GM12878 (cell line): ENCODE data around the gene PITPNM3. TPM values are rescaled to one million over a fixed set of nuclear protein-coding genes. Genes with fewer than 3 reads are reported as not detected.
A peak's percentile ranks its signal among the peaks of the same experiment; 100 is the strongest.

ENCODE experiments used
- ATAC-seq: fragments of 200-7000 bp; cut with Tn5 transposase; 3 replicates; pipeline ENCODE4 v1.9.1; 2020; ENCODE audit warnings: mild to moderate bottlenecking, moderate library complexity
- BruUV-seq: library from RNA; stranded (reverse); fragments of 400-500 nt; replicated peaks from 2 replicates; lab custom pipeline; 2021; lab: Mats Ljungman, UMichigan
- CTCF ChIA-PET: fragments of 300-600 bp; sonication (Branson Sonifier 250); formaldehyde crosslinking; extraction: SDS; loops from one replicate; lab custom pipeline; 2021; ENCODE audit warnings: inconsistent platforms; lab: Yijun Ruan, JAX
- POLR2A ChIA-PET: fragments of 350-600 bp; formaldehyde crosslinking; extraction: SDS; loops from one replicate; lab custom pipeline; 2021; ENCODE audit warnings: inconsistent platforms; lab: Charles Lee
- RAD21 ChIA-PET: fragments of 300-600 bp; sonication (Branson Sonifier 250); formaldehyde crosslinking; loops from one replicate; lab custom pipeline; 2023; ENCODE audit warnings: antibody characterized with exemption; ENCODE audit not compliant: unreplicated experiment; lab: Charles Lee
- SMC1A ChIA-PET: fragments of 300-600 bp; sonication (Branson Sonifier 250); formaldehyde crosslinking; loops from one replicate; lab custom pipeline; 2023; ENCODE audit not compliant: unreplicated experiment, uncharacterized antibody; lab: Charles Lee
- DNase-seq: peaks from one replicate; pipeline ENCODE4 v3.0.0-alpha.2; 2011; ENCODE audit warnings: low read depth, low spot score
- FAIRE-seq: peaks from 3 replicates; lab custom pipeline; 2011; peaks lifted over from hg19 to GRCh38; lab: Jason Lieb, UNC
- H2AFZ ChIP-seq: 2 replicates; pipeline ENCODE4 v1.6.0; 2011; ENCODE audit warnings: low read depth, low read length, control low read depth; ENCODE audit not compliant: control insufficient read depth
- H3K27ac ChIP-seq: 2 replicates; pipeline ENCODE4 v1.5.1; 2011; ENCODE audit warnings: control low read depth; ENCODE audit not compliant: control insufficient read depth, insufficient read depth
- H3K27me3 ChIP-seq, 2 experiments: replicated peaks in 1 of 2; 2 replicates each; pipeline versions ENCODE4 v1.6.0 to v1.6.1; 2011; ENCODE audit warnings: low read length in 1 of 2; ENCODE audit not compliant: control insufficient read depth in 2 of 2, insufficient read depth in 2 of 2
- H3K36me3 ChIP-seq, 2 experiments: 2 replicates each; pipeline ENCODE4 v1.5.1; 2011; ENCODE audit warnings: low read length in 1 of 2; ENCODE audit not compliant: control insufficient read depth in 2 of 2, insufficient read depth in 2 of 2
- H3K4me1 ChIP-seq: 2 replicates; pipeline ENCODE4 v1.6.1; 2011; ENCODE audit warnings: mild to moderate bottlenecking, low read length, moderate library complexity, mixed read lengths; ENCODE audit not compliant: control insufficient read depth, insufficient read depth
- H3K4me2 ChIP-seq: 2 replicates; pipeline ENCODE4 v1.6.0; 2011; ENCODE audit warnings: control low read depth; ENCODE audit not compliant: control insufficient read depth, insufficient read depth
- H3K4me3 ChIP-seq: fragments of 200-600 bp; sonication (generic); 2 replicates; pipeline ENCODE4 v1.5.1; 2016
- H3K79me2 ChIP-seq: 2 replicates; pipeline ENCODE4 v1.6.0; 2011; ENCODE audit warnings: low read length; ENCODE audit not compliant: control insufficient read depth, insufficient read depth
- H3K9ac ChIP-seq: 2 replicates; pipeline ENCODE4 v1.8.0; 2011; ENCODE audit warnings: low read length, control low read depth, mixed read lengths; ENCODE audit not compliant: control insufficient read depth, insufficient read depth
- H3K9me3 ChIP-seq: replicated peaks from 3 replicates; pipeline ENCODE4 v1.5.1; 2011; ENCODE audit warnings: mild to moderate bottlenecking, low read length; ENCODE audit not compliant: control insufficient read depth, insufficient read depth
- H4K20me1 ChIP-seq: 2 replicates; pipeline ENCODE4 v1.6.0; 2011; ENCODE audit not compliant: control insufficient read depth, insufficient read depth
- RUNX3 ChIP-seq: IDR thresholded peaks from 2 replicates; pipeline ENCODE4 v1.6.1; 2012; ENCODE audit warnings: low read length, inconsistent platforms
- ZBED1 ChIP-seq: IDR thresholded peaks from 2 replicates; pipeline ENCODE4 v1.6.1; 2016; ENCODE audit warnings: borderline replicate concordance
- in situ Hi-C: fragments of 300-500 bp; cut with MboI; formaldehyde crosslinking; loops from 9 replicates; pipeline ENCODE4 v1.14.3; 2018; ENCODE audit warnings: mixed read lengths
- intact Hi-C: fragments of 100-400 bp; cut with micrococcal nuclease; formaldehyde crosslinking; loops from one replicate; pipeline ENCODE4 v1.14.2; 2022; ENCODE audit not compliant: unreplicated experiment
- polyA plus RNA-seq, 11 experiments: library from polyadenylated mRNA; depleted of rRNA in 4 of 11; unstranded in 6 of 11; stranded (reverse) in 5 of 11; fragments of >200 nt; fragmentation: Nextera tagmentation in 4 of 11; fragmentation: Illumina TruSeq in 1 of 11; extraction: Ambion mirVana in 4 of 11; extraction: Trizol in 1 of 11; gene quantifications; 1 replicate in 1 of 11; 2 replicates in 10 of 11; pipeline versions ENCODE4 v1.2.1 to v1.2.3, GENCODE V29; 2011 to 2016; ENCODE audit warnings: inconsistent platforms in 2 of 11, missing spikeins in 2 of 11, low read depth in 1 of 11
- total RNA-seq, 4 experiments: library from RNA; depleted of rRNA in 3 of 4; stranded (reverse); fragments of >200 nt in 3 of 4; fragmentation: Illumina TruSeq in 1 of 4; extraction: Trizol in 1 of 4; gene quantifications; 2 replicates each; pipeline versions ENCODE4 v1.2.1 to v1.2.3, GENCODE V29; 2013 to 2021
- TF ChIP-seq, protein P1 (sequence below), 3 experiments: IDR thresholded peaks in 2 of 3; conservative IDR thresholded peaks in 1 of 3; 2 replicates each; pipeline ENCODE4 v1.5.1; 2011; ENCODE audit warnings: low read depth in 3 of 3, low read length in 3 of 3, mild to moderate bottlenecking in 3 of 3, control low read depth in 2 of 3, moderate library complexity in 2 of 3, inconsistent platforms in 1 of 3, mixed read lengths in 1 of 3; ENCODE audit not compliant: control insufficient read depth in 2 of 3, insufficient read depth in 1 of 3; ENCODE audit errors: extremely low read depth in 1 of 3
- TF ChIP-seq, protein P2 (sequence below): fragments of 450-650 bp; IDR thresholded peaks from 2 replicates; pipeline ENCODE4 v1.6.1; 2017; ENCODE audit warnings: mild to moderate bottlenecking, moderate library complexity

Gene PITPNM3
- total and polyA plus RNA-seq, 10 of the 15 experiments (the other 5 are each of a cell fraction or from before 2014, with no cell fraction given), result 0.02 to 0.49 (median 0.19) TPM; not detected in 1

DNA sequence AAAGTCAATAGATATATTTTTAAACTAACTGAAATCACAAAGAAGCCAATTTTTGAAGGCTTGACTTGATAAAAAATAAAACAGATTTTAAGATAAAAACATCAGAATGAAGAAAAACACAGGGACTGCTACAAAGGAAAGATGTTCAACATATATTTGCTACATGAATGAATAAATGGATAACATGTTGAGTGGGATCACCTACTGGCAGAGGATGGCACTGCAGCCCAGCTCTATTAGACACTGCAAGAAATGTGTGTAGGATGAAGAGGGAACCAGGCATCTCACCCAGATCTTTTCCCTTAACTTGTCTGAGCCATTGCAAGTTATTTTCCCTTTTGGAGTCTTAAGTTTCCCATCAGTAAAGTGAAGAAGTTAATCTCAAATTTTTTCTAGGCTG, 125.6 kb downstream of the PITPNM3 start:
- Histone ChIP-seq H2AFZ (no peak overlapping the region), H3K4me2 (no peak overlapping the region), H3K4me1 (peaks cover 7% of the 10 kb centered on the region), H3K4me3 (no peak overlapping the region), H3K36me3 (no peaks in the 10 kb centered on the region), H3K9me3 (no peaks in the 10 kb centered on the region; the same call in 1 of the 3 replicates), H3K9ac (no peak overlapping the region), H3K79me2 (no peaks in the 10 kb centered on the region), H4K20me1 (no peaks in the 10 kb centered on the region), H3K27ac (no peak overlapping the region), H3K27me3 (no peaks in the 10 kb centered on the region)
- ATAC-seq (no peak), FAIRE-seq (no peak), DNase-seq (no peak)
- intact Hi-C loops, result no loop called here
- RAD21 ChIA-PET, result no interaction called here
- in situ Hi-C loops, result no loop called here
- POLR2A ChIA-PET, result no interaction called here
- no TSS peak for BruUV-seq
- CTCF ChIA-PET, result no interaction called here
- TF ChIP-seq, protein P1, sequence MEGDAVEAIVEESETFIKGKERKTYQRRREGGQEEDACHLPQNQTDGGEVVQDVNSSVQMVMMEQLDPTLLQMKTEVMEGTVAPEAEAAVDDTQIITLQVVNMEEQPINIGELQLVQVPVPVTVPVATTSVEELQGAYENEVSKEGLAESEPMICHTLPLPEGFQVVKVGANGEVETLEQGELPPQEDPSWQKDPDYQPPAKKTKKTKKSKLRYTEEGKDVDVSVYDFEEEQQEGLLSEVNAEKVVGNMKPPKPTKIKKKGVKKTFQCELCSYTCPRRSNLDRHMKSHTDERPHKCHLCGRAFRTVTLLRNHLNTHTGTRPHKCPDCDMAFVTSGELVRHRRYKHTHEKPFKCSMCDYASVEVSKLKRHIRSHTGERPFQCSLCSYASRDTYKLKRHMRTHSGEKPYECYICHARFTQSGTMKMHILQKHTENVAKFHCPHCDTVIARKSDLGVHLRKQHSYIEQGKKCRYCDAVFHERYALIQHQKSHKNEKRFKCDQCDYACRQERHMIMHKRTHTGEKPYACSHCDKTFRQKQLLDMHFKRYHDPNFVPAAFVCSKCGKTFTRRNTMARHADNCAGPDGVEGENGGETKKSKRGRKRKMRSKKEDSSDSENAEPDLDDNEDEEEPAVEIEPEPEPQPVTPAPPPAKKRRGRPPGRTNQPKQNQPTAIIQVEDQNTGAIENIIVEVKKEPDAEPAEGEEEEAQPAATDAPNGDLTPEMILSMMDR (IDR thresholded peaks at IDR 0.05 in 2 of 3, conservative IDR thresholded peaks at IDR 0.05 in 1 of 3; ENCODE audit: control insufficient read depth in 2 of 3, extremely low read depth in 1 of 3, insufficient read depth in 1 of 3, low read depth in 3 of 3, low read length in 3 of 3), result 0 out of 6 replicates have a peak, but pooled peaks of 2 of the 3 experiments have one; percentile 20 to 28
- TF ChIP-seq RUNX3 (no peak), ZBED1 (no peak)
- TF ChIP-seq, protein P2, sequence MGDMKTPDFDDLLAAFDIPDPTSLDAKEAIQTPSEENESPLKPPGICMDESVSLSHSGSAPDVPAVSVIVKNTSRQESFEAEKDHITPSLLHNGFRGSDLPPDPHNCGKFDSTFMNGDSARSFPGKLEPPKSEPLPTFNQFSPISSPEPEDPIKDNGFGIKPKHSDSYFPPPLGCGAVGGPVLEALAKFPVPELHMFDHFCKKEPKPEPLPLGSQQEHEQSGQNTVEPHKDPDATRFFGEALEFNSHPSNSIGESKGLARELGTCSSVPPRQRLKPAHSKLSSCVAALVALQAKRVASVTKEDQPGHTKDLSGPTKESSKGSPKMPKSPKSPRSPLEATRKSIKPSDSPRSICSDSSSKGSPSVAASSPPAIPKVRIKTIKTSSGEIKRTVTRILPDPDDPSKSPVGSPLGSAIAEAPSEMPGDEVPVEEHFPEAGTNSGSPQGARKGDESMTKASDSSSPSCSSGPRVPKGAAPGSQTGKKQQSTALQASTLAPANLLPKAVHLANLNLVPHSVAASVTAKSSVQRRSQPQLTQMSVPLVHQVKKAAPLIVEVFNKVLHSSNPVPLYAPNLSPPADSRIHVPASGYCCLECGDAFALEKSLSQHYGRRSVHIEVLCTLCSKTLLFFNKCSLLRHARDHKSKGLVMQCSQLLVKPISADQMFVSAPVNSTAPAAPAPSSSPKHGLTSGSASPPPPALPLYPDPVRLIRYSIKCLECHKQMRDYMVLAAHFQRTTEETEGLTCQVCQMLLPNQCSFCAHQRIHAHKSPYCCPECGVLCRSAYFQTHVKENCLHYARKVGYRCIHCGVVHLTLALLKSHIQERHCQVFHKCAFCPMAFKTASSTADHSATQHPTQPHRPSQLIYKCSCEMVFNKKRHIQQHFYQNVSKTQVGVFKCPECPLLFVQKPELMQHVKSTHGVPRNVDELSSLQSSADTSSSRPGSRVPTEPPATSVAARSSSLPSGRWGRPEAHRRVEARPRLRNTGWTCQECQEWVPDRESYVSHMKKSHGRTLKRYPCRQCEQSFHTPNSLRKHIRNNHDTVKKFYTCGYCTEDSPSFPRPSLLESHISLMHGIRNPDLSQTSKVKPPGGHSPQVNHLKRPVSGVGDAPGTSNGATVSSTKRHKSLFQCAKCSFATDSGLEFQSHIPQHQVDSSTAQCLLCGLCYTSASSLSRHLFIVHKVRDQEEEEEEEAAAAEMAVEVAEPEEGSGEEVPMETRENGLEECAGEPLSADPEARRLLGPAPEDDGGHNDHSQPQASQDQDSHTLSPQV, result no peak
- SMC1A ChIA-PET, result no interaction called here
